Embryonic facial prominence (tissue), 1 donor: Measurements from ENCODE around the gene CNIH1.
A peak's percentile ranks its signal among the peaks of the same experiment; 100 is the strongest.

ENCODE experiments used
- DNase-seq: peaks from one replicate; pipeline ENCODE4 v3.0.0-alpha.2; 2016; ENCODE audit errors: extremely low spot score

CNIH1 gene

DNA sequence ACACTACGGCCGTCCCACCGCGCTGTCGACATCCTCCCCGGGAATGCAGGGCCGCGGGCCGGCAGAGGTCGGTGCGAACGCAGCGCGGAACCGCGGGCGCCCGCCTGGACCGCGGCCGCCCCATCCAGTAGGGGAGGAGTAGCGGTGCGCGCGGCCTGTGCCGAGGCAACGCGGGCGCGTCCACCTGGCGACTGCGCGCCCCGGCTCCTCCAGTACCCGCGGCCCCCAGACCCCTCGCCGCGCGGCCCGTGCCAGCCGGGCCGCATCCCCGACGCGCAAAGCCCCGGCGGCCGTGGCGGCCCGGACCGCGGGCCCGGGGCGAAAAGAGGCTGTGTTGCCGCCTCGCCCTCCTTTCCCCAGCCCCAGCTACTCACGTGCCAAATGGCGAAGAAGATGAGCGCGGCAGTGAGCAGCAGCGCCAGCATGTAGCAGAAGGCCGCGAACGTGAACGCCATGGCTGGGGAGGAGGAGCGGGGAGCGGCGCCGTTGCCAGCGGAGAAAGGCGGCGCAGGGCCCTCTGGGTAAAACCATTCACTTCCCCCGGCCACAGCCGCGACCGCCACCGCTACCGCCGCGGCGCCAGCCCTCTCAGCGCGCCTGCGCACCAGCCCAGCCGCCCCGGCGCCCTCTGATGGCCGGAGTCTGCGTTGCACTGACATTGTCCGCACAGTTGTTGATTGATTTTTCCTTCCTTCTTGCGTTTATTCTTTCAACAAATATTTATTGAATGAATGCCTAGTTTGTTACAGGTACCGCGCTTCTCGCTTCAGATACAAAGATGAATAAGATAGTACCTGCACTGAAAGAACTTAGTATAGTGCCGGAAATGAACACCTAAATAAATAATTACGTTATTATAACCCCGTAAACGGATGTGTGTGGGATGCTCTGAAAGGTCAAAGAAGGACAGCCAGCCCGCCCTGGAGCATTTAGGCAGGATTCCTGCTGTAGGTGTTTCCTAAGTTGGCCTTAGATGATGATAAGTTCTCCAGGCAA lies at the start of gene CNIH1:
TSS of gene CNIH1 (minus strand) at position 502 of the 996 bp plus-strand sequence. CDS start at position 455, 47 bp downstream.
- peak; percentile 91 for DNase-seq

DNA sequence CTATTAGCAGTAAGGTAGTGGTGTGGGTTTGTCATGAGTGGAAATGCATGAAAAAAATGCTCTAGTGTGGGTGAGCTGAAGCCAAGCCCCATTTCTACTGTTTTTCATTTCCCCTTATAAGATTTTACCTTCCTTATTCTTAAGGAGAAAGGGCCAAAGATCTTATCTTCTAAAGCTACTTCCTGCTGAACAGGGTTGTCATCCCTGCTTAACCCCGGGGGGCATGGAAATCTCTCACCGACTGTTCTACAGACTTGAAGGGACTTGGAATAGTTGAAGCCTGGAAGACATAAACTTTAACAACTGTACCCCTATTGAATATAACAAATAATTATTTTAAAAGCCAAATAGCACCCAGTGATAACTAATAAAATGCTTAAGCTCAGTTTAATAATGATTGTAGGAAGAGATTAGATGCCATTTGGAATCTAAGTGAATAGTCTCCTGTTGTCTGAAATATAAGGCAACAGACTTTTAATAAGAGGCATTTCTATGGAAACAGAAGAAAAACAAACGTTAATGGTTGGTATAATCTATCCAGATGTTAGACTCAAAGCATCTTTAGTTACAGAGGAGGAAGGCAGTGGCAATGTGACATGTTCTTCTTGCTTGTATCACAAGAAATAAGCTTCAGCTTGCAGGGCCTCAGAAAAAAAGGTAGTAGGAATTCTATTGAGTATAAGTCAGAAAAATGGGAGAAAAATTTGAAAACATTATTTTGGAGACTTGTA lies 49.4 kb upstream of the CNIH1 start:
- no peak for DNase-seq

DNA sequence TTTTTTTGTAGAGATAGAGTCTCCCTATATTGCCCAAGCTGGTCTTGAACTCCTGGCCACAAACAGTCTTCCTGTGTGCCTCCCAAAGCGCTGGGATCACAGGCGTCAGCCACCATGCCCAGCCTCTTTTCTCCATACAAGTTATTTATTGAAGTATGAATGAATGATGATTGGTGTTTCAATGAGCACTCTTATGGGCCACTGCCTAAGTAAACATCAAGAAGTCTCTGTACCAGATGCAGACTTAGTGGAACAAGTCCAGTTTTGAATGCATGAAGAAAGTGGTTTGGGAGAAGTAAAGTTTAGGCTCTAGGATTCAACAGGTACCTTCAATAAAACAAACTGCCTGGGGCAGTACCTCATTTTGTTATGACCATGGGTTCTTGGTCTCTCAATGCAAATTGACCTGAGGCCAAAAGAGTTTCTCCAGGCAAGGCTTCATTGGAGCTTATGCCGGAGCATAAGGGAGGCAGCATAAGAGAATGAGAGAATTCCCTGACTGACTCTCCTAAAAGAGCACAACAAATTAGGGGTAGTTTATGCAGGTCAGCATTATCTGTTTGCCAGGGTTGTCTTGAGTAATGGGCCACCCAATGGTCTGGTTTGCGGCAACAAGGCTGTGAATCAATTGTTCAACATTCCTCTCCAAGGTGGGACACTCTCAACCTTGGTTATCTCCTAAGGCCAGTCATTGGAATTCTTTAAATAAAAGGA lies 48.7 kb upstream of the CNIH1 start:
- no peak for DNase-seq

DNA sequence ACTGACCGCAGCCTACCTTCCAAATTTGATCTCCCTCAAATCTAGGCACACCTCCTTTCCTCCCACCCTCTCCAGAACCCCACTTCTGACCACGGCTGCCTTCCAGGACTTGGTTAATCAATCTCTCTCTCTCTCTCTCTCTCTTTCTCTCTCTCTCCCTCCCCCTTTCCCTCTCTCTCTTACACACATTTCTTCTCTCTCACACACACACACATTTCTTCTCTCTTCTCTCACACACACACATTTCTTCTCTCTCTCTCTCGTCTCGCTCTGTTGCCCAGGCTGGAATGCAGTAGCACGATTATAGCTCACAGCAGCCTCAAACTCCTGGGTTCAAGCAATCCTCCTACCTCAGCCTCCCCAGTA lies 48.1 kb upstream of the CNIH1 start:
- DNase-seq: no peak

DNA sequence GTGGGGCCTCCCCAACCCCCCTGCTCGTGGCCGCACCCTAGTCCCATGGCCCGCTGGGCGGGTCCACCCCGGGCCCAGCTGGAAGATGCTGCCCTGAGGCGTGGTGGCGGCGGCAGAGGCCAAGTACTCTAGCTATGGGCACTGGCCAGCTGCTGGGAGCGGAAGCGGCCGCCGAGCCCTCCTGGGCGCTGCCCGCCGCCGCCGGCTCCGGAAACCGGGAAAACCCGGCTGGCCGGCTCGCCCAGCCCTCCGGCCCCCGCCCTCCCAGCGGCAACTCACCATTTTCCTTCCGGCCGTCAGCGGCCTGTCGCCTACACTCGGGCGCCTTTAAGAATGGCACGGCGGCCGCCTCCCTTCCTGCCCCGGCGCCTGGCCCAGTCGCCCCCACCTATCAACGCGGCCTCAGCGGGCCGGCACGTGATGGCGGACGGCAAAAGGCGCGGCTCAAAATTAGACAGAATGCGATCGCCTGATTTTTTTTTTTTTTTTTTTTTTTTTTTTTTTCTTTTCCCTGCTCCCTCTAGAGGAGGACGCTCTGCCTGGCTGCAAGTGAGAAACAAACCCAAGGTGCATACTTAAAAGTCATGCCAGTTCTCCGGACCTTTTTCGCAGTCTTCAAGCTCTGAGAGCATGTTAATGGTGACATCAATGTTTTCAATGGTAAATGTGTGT lies 47.6 kb upstream of the CNIH1 start, which contains the start of gene GMFB:
TSS of gene GMFB (minus strand) at position 335 of the 672 bp plus-strand sequence. CDS start at position 282, 53 bp downstream.
- DNase-seq: peak; percentile 80

DNA sequence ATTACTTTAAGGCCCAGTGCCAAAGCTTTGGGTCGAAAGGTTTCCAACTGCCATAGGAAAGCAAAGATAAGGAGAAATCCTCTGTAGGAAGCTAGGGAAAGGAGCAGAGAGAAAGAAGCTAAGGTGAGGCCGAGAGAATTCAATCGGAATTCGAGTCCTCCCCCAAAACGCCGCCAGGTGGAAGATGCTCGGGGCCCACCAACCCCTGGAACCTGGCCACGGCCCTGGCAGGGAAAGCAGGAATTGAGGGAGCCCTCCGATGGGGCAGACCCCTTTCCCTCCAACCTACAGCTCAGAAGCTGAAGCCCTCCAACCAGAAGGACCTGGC lies 47.1 kb upstream of the CNIH1 start:
- no peak for DNase-seq

DNA sequence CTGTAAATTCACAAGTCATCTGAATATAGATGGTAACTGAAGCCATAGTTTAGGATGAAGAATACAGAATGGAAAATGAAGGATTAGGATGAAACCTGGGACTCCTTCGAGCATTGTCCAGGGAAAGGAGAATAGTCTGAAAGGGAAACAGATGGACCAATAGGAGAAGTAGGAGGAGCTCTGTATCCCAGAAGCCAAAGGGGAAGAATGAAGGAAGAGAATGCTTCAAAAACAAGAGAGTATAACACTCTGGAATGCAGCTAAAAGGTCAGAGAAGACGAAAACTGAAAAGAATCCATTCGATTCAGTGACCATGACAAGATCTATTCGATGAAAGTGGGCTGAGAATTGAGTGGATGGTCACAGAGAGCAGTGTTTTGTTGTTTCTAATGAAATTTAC lies 46.6 kb upstream of the CNIH1 start:
- DNase-seq: no peak

DNA sequence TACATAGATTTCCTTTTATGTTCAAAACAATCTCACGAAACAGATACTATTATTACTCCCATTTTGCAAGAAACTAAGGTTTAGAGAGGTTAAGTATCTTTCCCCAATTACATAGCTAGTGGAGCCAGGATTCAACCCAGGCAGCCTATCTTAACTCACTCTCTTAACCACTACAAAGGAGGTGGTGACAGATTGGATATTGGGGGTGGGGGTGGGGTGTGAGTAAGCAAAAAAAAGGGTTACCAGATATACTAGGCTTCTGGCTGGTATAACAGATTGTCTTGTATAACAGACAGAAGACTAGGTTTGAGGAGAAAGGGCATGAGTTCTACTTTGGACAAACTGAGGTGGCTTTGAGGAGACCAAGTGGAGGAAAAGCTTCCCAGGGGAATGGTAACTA lies 45.5 kb upstream of the CNIH1 start:
- DNase-seq: no peak

DNA sequence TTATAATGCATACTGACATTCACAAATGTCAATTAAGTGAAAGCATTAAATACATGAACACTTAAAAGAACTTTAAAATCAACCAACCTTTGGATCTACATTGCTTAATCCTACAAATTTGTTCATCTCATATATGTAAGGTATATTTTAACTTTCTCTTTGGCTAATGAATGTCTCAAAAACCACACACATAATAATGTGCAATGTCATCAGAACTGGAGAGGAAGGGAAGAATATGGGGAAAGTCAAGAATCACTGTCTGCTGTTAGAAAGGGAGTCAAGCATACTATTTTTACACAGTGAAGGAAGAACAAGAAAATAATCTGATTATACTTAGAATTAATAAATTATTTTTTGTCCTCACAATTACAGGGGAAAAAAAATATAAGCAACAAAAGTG lies 42.7 kb upstream of the CNIH1 start:
- DNase-seq: no peak

DNA sequence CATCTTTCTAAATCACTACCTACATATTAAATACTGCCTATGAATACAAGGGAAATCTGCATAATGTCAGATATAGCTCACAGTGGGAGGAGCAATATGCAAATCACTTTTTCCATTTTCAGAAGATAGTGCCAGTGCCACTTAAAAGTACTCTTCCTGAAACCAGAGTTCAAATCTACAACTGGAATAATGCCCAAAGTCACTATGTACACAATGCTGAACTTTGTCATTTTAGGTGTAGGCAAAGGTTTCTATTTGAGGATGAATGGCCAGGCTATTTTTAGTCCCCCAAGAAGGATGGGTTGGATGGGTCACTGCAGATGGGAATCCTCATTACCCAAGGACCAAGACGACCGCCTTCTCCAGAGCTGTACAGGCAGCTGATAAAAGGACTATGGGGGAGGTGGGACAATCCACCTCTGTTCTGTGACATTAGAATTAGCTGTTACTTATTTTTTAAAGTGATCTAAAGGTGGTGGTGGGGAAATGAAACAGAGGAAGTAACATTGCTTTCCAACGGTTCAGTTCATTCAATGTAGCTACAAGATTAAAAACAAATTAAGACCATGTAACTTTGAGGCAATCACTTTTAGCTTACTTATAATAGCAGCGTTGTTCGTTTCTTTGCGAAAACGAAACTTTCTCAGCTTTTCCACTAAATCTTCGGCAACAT lies 42.0 kb upstream of the CNIH1 start:
- DNase-seq: no peak

DNA sequence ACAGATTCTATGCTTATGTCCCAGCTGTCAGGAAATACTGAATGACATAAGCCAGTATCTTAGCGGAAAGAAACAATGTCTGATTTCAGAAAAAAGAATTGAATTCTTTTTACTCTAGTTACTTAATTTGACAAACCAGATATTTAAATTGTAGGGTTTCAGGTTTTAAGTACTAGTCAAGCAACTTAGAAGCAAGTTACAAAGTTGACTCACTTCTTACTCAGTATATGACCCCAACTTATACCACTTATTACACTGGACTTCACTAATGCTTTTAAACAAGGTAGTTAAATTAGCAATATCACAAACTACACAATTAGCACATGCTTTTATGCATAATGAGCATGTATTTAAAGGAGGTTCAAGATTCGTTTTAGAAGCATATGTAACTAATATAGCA lies 40.5 kb upstream of the CNIH1 start:
- DNase-seq: no peak

DNA sequence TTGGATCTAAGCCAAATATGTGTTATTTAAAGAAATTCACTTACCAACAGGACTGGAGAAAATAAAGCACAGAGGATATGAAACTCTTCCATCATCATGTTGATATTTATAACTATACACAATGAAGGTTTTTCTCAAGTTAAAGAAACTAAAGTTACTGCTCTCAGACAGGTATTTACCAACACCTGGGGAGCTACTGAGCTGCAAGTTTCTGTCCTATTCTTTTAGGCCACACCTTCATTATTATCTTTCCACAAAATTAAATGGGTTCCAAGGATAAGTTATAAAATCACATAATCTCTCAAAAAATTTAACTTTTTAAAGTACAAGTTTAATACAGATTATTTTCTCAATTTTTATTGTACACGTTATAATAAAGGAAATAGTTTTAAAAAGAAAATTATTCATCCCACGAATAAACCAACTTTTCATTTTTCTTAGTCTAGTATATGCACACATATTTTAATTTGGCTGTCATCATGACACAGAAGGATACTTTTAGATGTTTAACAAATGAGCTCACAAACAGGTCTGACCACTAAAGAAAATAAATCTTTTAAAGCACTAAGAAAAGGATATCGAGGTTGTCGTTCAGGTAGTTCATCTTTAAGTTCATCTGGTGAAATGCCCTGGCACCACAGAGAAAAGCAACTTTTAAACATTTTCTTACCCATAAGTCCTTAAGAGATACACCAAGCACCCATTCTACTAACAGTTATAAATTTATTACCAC lies 39.8 kb upstream of the CNIH1 start:
- no peak for DNase-seq

DNA sequence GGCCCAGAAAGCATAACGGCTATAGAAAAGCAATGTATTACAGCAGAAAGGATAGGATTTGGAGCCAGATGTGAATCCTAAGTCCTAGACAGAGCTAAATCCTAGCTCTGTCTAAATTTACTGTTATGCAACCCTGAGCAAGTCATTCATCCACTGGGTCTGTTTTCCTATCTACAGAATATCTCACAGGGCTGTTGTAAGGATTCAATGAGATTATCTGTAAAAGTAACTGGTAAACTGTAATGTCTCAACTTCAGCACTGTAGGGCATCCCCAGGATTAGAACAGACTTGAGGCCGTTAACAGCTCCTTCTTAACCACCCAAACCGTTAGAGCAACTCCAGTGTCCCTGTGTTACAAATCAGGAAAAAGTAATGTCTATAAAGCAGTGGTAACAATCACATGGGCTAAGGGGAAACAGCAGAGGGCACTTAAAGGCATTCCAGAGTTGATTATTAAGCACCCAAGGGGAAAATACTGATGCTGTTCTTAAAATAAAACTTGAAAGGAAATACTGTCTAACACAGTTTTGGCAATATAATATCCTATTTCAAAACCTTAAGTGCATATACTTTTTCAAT lies 37.6 kb upstream of the CNIH1 start:
- no peak for DNase-seq

DNA sequence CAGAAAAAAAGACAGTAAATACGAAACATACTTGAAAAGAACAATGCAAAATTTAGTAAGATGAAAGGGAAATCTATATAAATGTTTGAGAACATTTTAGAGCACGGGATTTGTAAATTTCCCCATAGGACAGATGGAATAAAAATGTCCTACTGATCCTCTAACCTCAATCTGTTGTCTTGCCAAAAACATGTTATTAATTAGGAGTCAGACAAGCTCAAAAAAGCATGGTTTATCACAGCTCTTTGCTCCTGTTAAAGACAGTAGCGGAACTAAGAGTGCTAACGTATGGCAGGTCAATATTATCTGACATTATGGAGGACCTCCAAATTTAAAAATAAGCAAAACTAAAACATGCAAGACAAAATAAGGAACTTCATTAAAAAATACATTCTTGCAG lies 34.7 kb upstream of the CNIH1 start:
- DNase-seq: no peak

DNA sequence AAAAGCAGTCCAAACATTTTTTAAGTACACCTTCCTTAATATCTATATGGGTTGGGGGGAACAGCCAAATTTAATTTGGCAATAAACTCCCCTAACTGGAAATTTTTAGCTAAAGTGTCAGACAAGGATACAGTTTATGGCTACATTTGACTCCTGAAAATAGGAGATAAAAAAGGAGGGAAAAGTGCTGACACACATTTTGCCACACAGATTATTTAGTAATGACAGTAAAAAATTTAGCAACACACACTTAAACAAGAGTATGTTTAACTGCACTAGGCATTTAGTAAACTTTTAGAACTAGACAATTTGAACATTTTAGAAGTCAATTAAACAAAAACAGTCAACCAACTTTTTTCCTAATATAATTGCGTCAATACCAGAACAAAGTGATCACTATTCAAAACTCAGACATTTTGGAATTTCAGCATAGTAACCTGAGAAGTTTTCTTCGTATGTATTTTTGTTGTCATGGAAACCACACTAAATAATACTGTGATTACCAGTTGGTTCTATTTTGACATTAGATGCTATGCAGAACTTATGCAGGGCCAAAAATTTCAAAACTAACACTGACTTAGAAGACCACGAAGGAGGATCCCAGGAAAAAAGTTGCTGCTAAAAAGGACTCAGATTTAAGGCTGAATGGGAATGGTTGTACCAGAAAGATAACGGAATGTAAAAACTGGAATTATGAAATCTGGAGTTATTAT lies 34.2 kb upstream of the CNIH1 start:
- DNase-seq: no peak

DNA sequence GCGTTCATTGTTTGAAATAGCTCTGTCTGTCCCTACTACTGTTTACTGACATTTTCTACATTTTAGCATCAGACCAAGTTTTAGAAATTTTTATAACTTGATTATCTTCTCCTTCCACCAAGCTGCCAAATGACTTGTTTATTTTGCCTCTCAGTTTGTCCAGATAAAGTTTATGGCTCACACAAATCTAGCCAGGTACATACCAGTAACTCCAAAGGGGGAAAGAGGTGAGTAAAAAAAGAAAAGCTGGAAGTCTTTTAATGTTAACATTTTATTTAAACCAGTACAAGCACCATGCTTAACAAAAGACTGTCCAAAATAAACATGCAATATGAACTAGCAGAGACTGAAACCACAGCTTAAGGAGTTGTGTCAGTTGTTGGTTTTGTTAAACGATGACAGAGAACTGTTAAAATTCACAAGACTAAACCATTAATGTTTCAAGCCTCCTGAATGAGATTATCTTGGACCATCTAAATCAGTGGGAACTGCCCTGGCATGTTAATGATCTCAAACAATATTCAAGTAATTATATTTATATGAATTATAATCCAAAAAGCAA lies 33.1 kb upstream of the CNIH1 start:
- no peak for DNase-seq

DNA sequence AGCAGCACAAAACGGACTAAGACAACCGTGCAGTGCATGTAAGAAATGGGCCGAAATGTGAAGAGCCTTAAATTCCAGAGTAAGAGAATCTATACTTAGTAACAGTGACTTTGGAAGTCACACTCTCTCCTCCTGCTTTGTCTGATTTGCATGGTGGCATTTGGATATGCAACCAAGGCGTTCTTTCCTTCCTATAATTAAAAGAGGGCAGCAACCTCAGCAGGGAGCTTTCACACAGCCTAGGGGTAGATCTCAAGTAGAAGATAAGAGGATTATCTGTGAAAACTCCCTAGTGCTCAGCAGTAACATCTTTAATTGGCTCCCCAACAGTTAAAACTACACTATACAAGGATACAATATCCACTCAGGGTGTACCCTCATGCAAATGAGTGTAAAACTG lies 31.1 kb upstream of the CNIH1 start:
- no peak for DNase-seq

DNA sequence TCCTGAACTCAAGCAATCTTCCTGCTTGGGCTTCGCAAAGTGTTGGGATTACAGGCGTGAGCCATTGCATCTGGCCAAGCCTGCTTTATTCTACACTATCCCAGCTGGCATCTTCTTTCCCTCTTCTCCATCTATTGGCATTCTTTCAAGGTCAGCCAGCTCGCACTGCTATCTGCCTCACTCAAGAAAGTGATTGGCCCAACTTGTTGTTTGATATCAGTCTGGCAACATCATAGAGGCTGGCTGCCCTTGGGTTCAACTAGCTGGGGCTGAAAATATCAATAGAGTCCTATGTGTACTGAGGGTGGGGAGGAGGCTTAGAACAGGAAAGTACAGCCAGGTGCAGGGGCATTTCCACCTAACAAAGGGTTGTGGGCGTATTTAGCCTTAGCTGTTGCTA lies 30.5 kb upstream of the CNIH1 start:
- DNase-seq: no peak

DNA sequence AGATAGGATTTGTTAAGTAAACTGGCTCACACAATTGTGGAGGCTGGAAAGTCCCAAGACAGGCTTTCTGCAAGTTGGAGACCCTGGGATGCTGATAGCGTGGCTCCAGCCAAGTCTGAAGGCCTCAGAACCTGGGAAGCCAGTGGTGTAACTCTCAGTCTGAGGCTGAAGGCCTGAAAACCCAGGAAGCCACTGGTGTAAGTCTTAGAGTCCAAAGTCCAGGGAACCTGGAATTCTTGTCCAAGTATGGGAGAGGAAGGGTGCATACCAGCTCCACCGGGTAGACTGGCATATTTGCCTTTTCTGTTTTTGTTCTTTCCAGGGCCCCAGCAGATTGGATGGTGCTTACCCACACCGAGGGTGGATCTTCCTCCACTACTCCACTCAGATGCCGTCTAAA lies 29.5 kb upstream of the CNIH1 start:
- DNase-seq: no peak
